C1 segment of cervical spinal cord (tissue), 14 donors: ENCODE data around the gene COL2A1.

Experiments used
- DNase-seq, 14 donors: peaks; one replicate each; lab custom pipeline; 2025; lab: John Stamatoyannopoulos, UW

Gene COL2A1

GRCh38 chr12:48004053-48004941 lies at the start of gene COL2A1:
Gene COL2A1, minus strand, starts transcription at chr12:48004476. Its CDS starts 155 bp downstream, at chr12:48004321.
- DNase-seq, result no peak

- DNase-seq, result no peak
These were observed 49.6 kb upstream of the COL2A1 start for GRCh38 chr12:48053883-48054282.

- no peak for DNase-seq
These were observed 48.8 kb upstream of the COL2A1 start for GRCh38 chr12:48053122-48053521.

GRCh38 chr12:48051681-48052080 lies 47.4 kb upstream of the COL2A1 start:
- no peak for DNase-seq

GRCh38 chr12:48050174-48050573 lies 45.9 kb upstream of the COL2A1 start:
- DNase-seq, result no peak

- no peak for DNase-seq
These were observed 41.8 kb upstream of the COL2A1 start for GRCh38 chr12:48045965-48046518.

GRCh38 chr12:48045061-48045846 lies 41.0 kb upstream of the COL2A1 start:
- DNase-seq, result no peak

- no peak for DNase-seq
These were observed 40.1 kb upstream of the COL2A1 start for GRCh38 chr12:48044396-48044795.

GRCh38 chr12:48043771-48044170 lies 39.5 kb upstream of the COL2A1 start:
- DNase-seq, result no peak

GRCh38 chr12:48041591-48042423 lies 37.5 kb upstream of the COL2A1 start:
- no peak for DNase-seq

GRCh38 chr12:48040354-48040753 lies 36.1 kb upstream of the COL2A1 start:
- no peak for DNase-seq

GRCh38 chr12:48039151-48039550 lies 34.9 kb upstream of the COL2A1 start:
- no peak for DNase-seq

- DNase-seq, result no peak
These were observed 33.8 kb upstream of the COL2A1 start for GRCh38 chr12:48038085-48038484.

GRCh38 chr12:48037267-48037915 lies 33.1 kb upstream of the COL2A1 start:
- DNase-seq, result no peak

GRCh38 chr12:48036818-48037217 lies 32.5 kb upstream of the COL2A1 start:
- DNase-seq, result no peak

GRCh38 chr12:48034835-48035805 lies 30.8 kb upstream of the COL2A1 start:
- DNase-seq, result no peak

GRCh38 chr12:48033451-48033850 lies 29.2 kb upstream of the COL2A1 start:
- no peak for DNase-seq

GRCh38 chr12:48032597-48032996 lies 28.3 kb upstream of the COL2A1 start:
- no peak for DNase-seq

GRCh38 chr12:48031135-48031960 lies 27.1 kb upstream of the COL2A1 start:
- DNase-seq, result no peak
